Spleen (tissue), 11 donors: Measurements from ENCODE around the gene MATN3. TPM values are rescaled to one million over a fixed set of nuclear protein-coding genes. Genes with fewer than 3 reads are reported as not detected.

Experiments used
- DNase-seq: peaks from one replicate; pipeline ENCODE4 v3.0.0-alpha.2; 2020
- H3K27ac ChIP-seq, 8 donors: fragments of 200-600 bp; sonication (generic) in 7 of 8; 1 replicate in 4 of 8; 2 replicates in 4 of 8; pipeline versions ENCODE4 v1.5.0 to v1.8.0; 2016 to 2021; ENCODE audit warnings: inconsistent platforms in 4 of 8, mild to moderate bottlenecking in 4 of 8, moderate library complexity in 1 of 8
- H3K27me3 ChIP-seq, 7 donors: fragments of 200-600 bp; sonication (generic) in 6 of 7; replicated peaks in 1 of 7; 1 replicate in 4 of 7; 2 replicates in 3 of 7; pipeline versions ENCODE4 v1.5.0 to v1.8.0; 2016 to 2021; ENCODE audit warnings: inconsistent platforms in 3 of 7, mild to moderate bottlenecking in 1 of 7
- H3K36me3 ChIP-seq, 6 donors: fragments of 200-600 bp; sonication (generic) in 5 of 6; 1 replicate in 4 of 6; 2 replicates in 2 of 6; pipeline versions ENCODE4 v1.5.0 to v1.8.0; 2016 to 2021; ENCODE audit warnings: inconsistent platforms in 2 of 6
- H3K4me1 ChIP-seq, 6 donors: fragments of 200-600 bp; sonication (generic) in 5 of 6; 1 replicate in 3 of 6; 2 replicates in 3 of 6; pipeline versions ENCODE4 v1.5.0 to v1.8.0; 2016 to 2021; ENCODE audit warnings: inconsistent platforms in 3 of 6
- H3K4me3 ChIP-seq, 8 donors: fragments of 200-600 bp; sonication (generic) in 7 of 8; 1 replicate in 4 of 8; 2 replicates in 4 of 8; pipeline versions ENCODE4 v1.5.0 to v1.8.0; 2016 to 2021; ENCODE audit warnings: inconsistent platforms in 4 of 8, mild to moderate bottlenecking in 4 of 8, moderate library complexity in 2 of 8
- H3K9me3 ChIP-seq, 8 donors: fragments of 200-600 bp; sonication (generic) in 7 of 8; 1 replicate in 4 of 8; 2 replicates in 4 of 8; pipeline versions ENCODE4 v1.5.0 to v1.8.0; 2016 to 2021; ENCODE audit warnings: inconsistent platforms in 4 of 8
- CTCF ChIP-seq, 11 experiments: fragments of 200-600 bp in 7 of 11; fragments of 450-650 bp in 4 of 11; sonication (generic) in 4 of 11; IDR thresholded peaks in 8 of 11; conservative IDR thresholded peaks in 3 of 11; 1 replicate in 7 of 11; 2 replicates in 4 of 11; pipeline versions ENCODE4 v1.4.0 to v1.8.0; 2016 to 2021; ENCODE audit warnings: antibody characterized with exemption in 11 of 11, inconsistent platforms in 4 of 11, mild to moderate bottlenecking in 1 of 11
- POLR2A ChIP-seq, 3 donors: fragments of 450-650 bp; IDR thresholded peaks; one replicate each; pipeline ENCODE4 v1.5.1; 2017; ENCODE audit warnings: antibody characterized with exemption in 3 of 3, mild to moderate bottlenecking in 1 of 3
- POLR2AphosphoS5 ChIP-seq, 3 donors: sonication (generic); formaldehyde crosslinking; IDR thresholded peaks; one replicate each; pipeline ENCODE4 v1.5.1; 2017; ENCODE audit warnings: antibody characterized with exemption in 3 of 3
- WGBS, 5 donors: extraction: QIAGEN DNeasy Blood & Tissue Kit in 3 of 5; methylation state at CpG; one replicate each; pipeline versions ENCODE4 v1.1.5 to v1.1.7; 2013 to 2018; 5-methylcytosine and 5-hydroxymethylcytosine counted together
- intact Hi-C: fragments of 100-400 bp; cut with DNase I; formaldehyde crosslinking; loops from one replicate; pipeline ENCODE4 v1.15.0; 2023; ENCODE audit warnings: low total_unique reads
- polyA plus RNA-seq, 3 donors: library from polyadenylated mRNA; stranded (reverse); fragments of 200-250 nt; gene quantifications; one replicate each; pipeline ENCODE4 v1.2.1, GENCODE V29; 2013
- total RNA-seq, 7 donors: library from RNA; depleted of rRNA in 3 of 7; stranded (reverse); fragments of >200 nt in 3 of 7; fragmentation: NEBNext Ultra II Directional in 4 of 7; extraction: Animal tissue kit (Norgen Biotek cat#: 25700) in 4 of 7; gene quantifications; one replicate each; pipeline versions ENCODE4 v1.1.0 to v1.2.1, GENCODE V29; 2016 to 2021
- donor health status: healthy with polysubstance abuse.
- donor health status: DM: no; HTN: no; CAD: no; lungs with moderate emphysema.
- donor health status: DM: no; HTN: no; CAD: no.
- donor health status: Bipolar disorder and iron deficiency.
- donor health status: healthy.
- donor health status: DM: no; HTN: no; CAD: no.
- donor health status: DM: yes; HTN: yes; CAD: no.

The MATN3 gene
- total and polyA plus RNA-seq, 10 donors = 0.07 to 0.76 (median 0.24) TPM; not detected in 3

- peak overlapping the region in 5 of 8 donors; percentile 9 to 53 (median 47) for H3K27ac ChIP-seq
- H3K4me1 ChIP-seq = peaks cover 0 to 46% (median 12%) of the 10 kb centered on the region in 6 donors
- intact Hi-C loops = no loop called here
- H3K9me3 ChIP-seq = no peaks in the 10 kb centered on the region
- WGBS, 5 donors = 67 to 81% (median 69%) methylated on average over 4 of the region's 4 CpGs
- no peak for DNase-seq
- TF ChIP-seq POLR2AphosphoS5 (IDR thresholded peaks at IDR 0.05) (peak in 1 of 3 donors; percentile 22), POLR2A (IDR thresholded peaks at IDR 0.05) (no peak)
- H3K27me3 ChIP-seq = no peaks in the 10 kb centered on the region
- no peak overlapping the region for H3K4me3 ChIP-seq
- H3K36me3 ChIP-seq = peaks cover 0 to 100% (median 87%) of the 10 kb centered on the region in 6 donors
Measured at GRCh38 chr2:20035955-20036666, 23.6 kb upstream of the MATN3 start.

- H3K27ac ChIP-seq = peak overlapping the region in 1 of 8 donors; percentile 0
- TF ChIP-seq CTCF (IDR thresholded peaks at IDR 0.05 in 8 of 11, conservative IDR thresholded peaks at IDR 0.05 in 3 of 11) (no peak), POLR2AphosphoS5 (IDR thresholded peaks at IDR 0.05) (no peak), POLR2A (IDR thresholded peaks at IDR 0.05) (no peak)
- no peak for DNase-seq
- H3K9me3 ChIP-seq = peaks cover 0 to 5% (median 0%) of the 10 kb centered on the region in 8 donors
- WGBS, 5 donors = 67 to 85% (median 82%) methylated on average over 2 of the region's 2 CpGs
- H3K4me1 ChIP-seq = peaks cover 0 to 42% (median 12%) of the 10 kb centered on the region in 6 donors
- H3K36me3 ChIP-seq = peaks cover 0 to 100% (median 89%) of the 10 kb centered on the region in 6 donors
- intact Hi-C loops = no loop called here
- no peaks in the 10 kb centered on the region for H3K27me3 ChIP-seq
- H3K4me3 ChIP-seq = no peak overlapping the region
Measured at GRCh38 chr2:20034821-20035220, 22.4 kb upstream of the MATN3 start.

GRCh38 chr2:20034218-20034617 lies 21.8 kb upstream of the MATN3 start:
- Histone ChIP-seq H3K9me3 (peaks cover 0 to 10% (median 0%) of the 10 kb centered on the region in 8 donors), H3K4me1 (peaks cover 0 to 42% (median 12%) of the 10 kb centered on the region in 6 donors), H3K4me3 (no peak overlapping the region), H3K36me3 (peaks cover 0 to 100% (median 89%) of the 10 kb centered on the region in 6 donors), H3K27ac (peak overlapping the region in 1 of 8 donors; percentile 0), H3K27me3 (no peaks in the 10 kb centered on the region)
- TF ChIP-seq CTCF (IDR thresholded peaks at IDR 0.05 in 8 of 11, conservative IDR thresholded peaks at IDR 0.05 in 3 of 11) (no peak), POLR2AphosphoS5 (IDR thresholded peaks at IDR 0.05) (no peak), POLR2A (IDR thresholded peaks at IDR 0.05) (no peak)
- WGBS, 5 donors = 86 to 97% (median 92%) methylated on average over 4 of the region's 4 CpGs
- intact Hi-C loops = no loop called here
- DNase-seq = no peak

GRCh38 chr2:20033322-20033721 lies 20.9 kb upstream of the MATN3 start:
- 85 to 96% (median 91%) methylated on average over 3 of the region's 3 CpGs for WGBS, 5 donors
- no peak overlapping the region for H3K27ac ChIP-seq
- H3K9me3 ChIP-seq = peaks cover 0 to 11% (median 3%) of the 10 kb centered on the region in 8 donors
- peaks cover 0 to 100% (median 90%) of the 10 kb centered on the region in 6 donors for H3K36me3 ChIP-seq
- no peaks in the 10 kb centered on the region for H3K27me3 ChIP-seq
- no peak for DNase-seq
- H3K4me3 ChIP-seq = no peak overlapping the region
- TF ChIP-seq POLR2A (IDR thresholded peaks at IDR 0.05) (no peak), CTCF (IDR thresholded peaks at IDR 0.05 in 8 of 11, conservative IDR thresholded peaks at IDR 0.05 in 3 of 11) (no peak), POLR2AphosphoS5 (IDR thresholded peaks at IDR 0.05) (no peak)
- peaks cover 0 to 35% (median 11%) of the 10 kb centered on the region in 6 donors for H3K4me1 ChIP-seq
- intact Hi-C loops = no loop called here
